K562 (cell line): Measurements from ENCODE around the gene RAP2B. TPM values are rescaled to one million over a fixed set of nuclear protein-coding genes. Genes with fewer than 3 reads are reported as not detected.

Source experiments
- ATAC-seq: fragments of 200-7000 bp; cut with Tn5 transposase; 3 replicates; pipeline ENCODE4 v1.9.1; 2020; ENCODE audit warnings: moderate library complexity
- BruUV-seq: library from RNA; stranded (reverse); fragments of 400-500 nt; replicated peaks from 2 replicates; lab custom pipeline; 2021; lab: Mats Ljungman, UMichigan
- CTCF ChIA-PET: fragments of 300-600 bp; formaldehyde crosslinking; extraction: SDS; loops from one replicate; lab custom pipeline; 2021; ENCODE audit warnings: low intra/inter-chr PET ratio; lab: Yijun Ruan, JAX
- POLR2A ChIA-PET: fragments of 300-600, 350-650 bp; sonication (Branson Sonifier 250); formaldehyde crosslinking; extraction: SDS; loops from one replicate; lab custom pipeline; 2021; ENCODE audit warnings: antibody characterized with exemption, inconsistent platforms; lab: Yijun Ruan, JAX
- DNase-seq, 4 experiments: peaks; one replicate each; pipeline versions ENCODE4 v3.0.0 to v3.0.0-alpha.2; 2011 to 2018; ENCODE audit warnings: low spot score in 3 of 4, mixed read lengths in 3 of 4; ENCODE audit errors: extremely low read depth in 1 of 4
- FAIRE-seq: peaks from 2 replicates; lab custom pipeline; 2011; peaks lifted over from hg19 to GRCh38; lab: Jason Lieb, UNC
- H2AFZ ChIP-seq: 2 replicates; pipeline ENCODE4 v1.6.0; 2011; ENCODE audit warnings: low read depth, low read length, control low read depth, inconsistent platforms
- H3K27ac ChIP-seq: fragments of 200-600 bp; 3 replicates; pipeline ENCODE4 v1.8.0; 2011; ENCODE audit warnings: low read depth, mild to moderate bottlenecking, control low read depth, inconsistent platforms, low read length, moderate library complexity, mixed read lengths; ENCODE audit errors: extremely low read depth
- H3K27me3 ChIP-seq, 2 experiments: fragments of 300-600 bp in 1 of 2; 2 replicates in 1 of 2; 3 replicates in 1 of 2; pipeline versions ENCODE4 v1.6.0 to v1.8.0; 2011; ENCODE audit warnings: inconsistent platforms in 2 of 2, low read length in 2 of 2, mild to moderate bottlenecking in 1 of 2, mixed read lengths in 1 of 2, moderate library complexity in 1 of 2; ENCODE audit not compliant: control insufficient read depth in 2 of 2, insufficient read depth in 2 of 2
- H3K36me3 ChIP-seq: fragments of 300-600 bp; 3 replicates; pipeline ENCODE4 v1.8.0; 2011; ENCODE audit warnings: mild to moderate bottlenecking, low read length, inconsistent platforms; ENCODE audit not compliant: control insufficient read depth, insufficient read depth
- H3K4me1 ChIP-seq, 2 experiments: fragments of 200-600 bp in 1 of 2; replicated peaks in 1 of 2; 2 replicates in 1 of 2; 3 replicates in 1 of 2; pipeline versions ENCODE4 v1.5.1 to v1.8.0; 2011; ENCODE audit warnings: inconsistent platforms in 2 of 2, low read length in 2 of 2, mild to moderate bottlenecking in 1 of 2, mixed read lengths in 1 of 2, moderate library complexity in 1 of 2; ENCODE audit not compliant: control insufficient read depth in 2 of 2, insufficient read depth in 2 of 2
- H3K4me2 ChIP-seq: 2 replicates; pipeline ENCODE4 v1.6.1; 2011; ENCODE audit warnings: low read length, control low read depth, inconsistent platforms, mixed read lengths; ENCODE audit not compliant: insufficient read depth
- H3K4me3 ChIP-seq: fragments of 200-600 bp; sonication (generic), shearing (Covaris generic); 2 replicates; pipeline ENCODE4 v1.5.1; 2016; ENCODE audit warnings: control low read depth, inconsistent platforms
- H3K79me2 ChIP-seq: fragments of 200-600 bp; 3 replicates; pipeline ENCODE4 v1.8.0; 2011; ENCODE audit warnings: low read length, inconsistent platforms; ENCODE audit not compliant: control insufficient read depth, insufficient read depth
- H3K9ac ChIP-seq, 2 experiments: 2 replicates each; pipeline versions ENCODE4 v1.6.0 to v1.6.1; 2011; ENCODE audit warnings: low read depth in 2 of 2, low read length in 2 of 2, control low read depth in 1 of 2, inconsistent platforms in 1 of 2, mild to moderate bottlenecking in 1 of 2, mixed read lengths in 1 of 2; ENCODE audit not compliant: insufficient read depth in 1 of 2
- H3K9me1 ChIP-seq: one replicate; pipeline ENCODE4 v1.6.0; 2011; ENCODE audit warnings: inconsistent platforms, mild to moderate bottlenecking, low read length, moderate library complexity; ENCODE audit not compliant: control insufficient read depth, insufficient read depth
- H3K9me3 ChIP-seq: replicated peaks from 2 replicates; pipeline ENCODE4 v1.5.1; 2011; ENCODE audit warnings: low read depth, low read length, inconsistent platforms; ENCODE audit not compliant: control insufficient read depth, insufficient read depth
- H4K20me1 ChIP-seq: replicated peaks from 2 replicates; pipeline ENCODE4 v1.6.1; 2011; ENCODE audit warnings: low read length, inconsistent platforms, mixed read lengths; ENCODE audit not compliant: control insufficient read depth, insufficient read depth
- MCM7 ChIP-seq, 2 experiments: fragments of 450-650 bp; IDR thresholded peaks; 2 replicates each; pipeline ENCODE4 v1.6.1; 2016 to 2018
- MIER1 ChIP-seq: fragments of 450-650 bp; IDR thresholded peaks from 2 replicates; pipeline ENCODE4 v1.6.1; 2016; ENCODE audit warnings: antibody characterized with exemption, mild to moderate bottlenecking, low read depth
- RAD21 ChIP-seq, 2 experiments: fragments of 250-450 bp in 1 of 2; fragments of 450-650 bp in 1 of 2; sonication (Bioruptor Pico) in 1 of 2; formaldehyde crosslinking in 1 of 2; IDR thresholded peaks in 1 of 2; conservative IDR thresholded peaks in 1 of 2; 2 replicates each; pipeline versions ENCODE4 v1.4.0 to v1.8.0; 2020 to 2022; ENCODE audit warnings: mild to moderate bottlenecking in 2 of 2, moderate library complexity in 1 of 2
- TRIM24 ChIP-seq, 2 experiments: fragments of 450-650 bp; IDR thresholded peaks; 2 replicates each; pipeline ENCODE4 v1.6.1; 2016
- WGBS: fragments of 100-300 bp; shearing (Covaris generic); methylation state at CpG from one replicate; pipeline ENCODE4 v1.1.6; 2016; ENCODE audit warnings: low coverage, mixed read lengths; ENCODE audit not compliant: insufficient coverage; ENCODE audit errors: missing lambda C conversion rate; 5-methylcytosine and 5-hydroxymethylcytosine counted together
- in situ Hi-C: fragments of 300-500 bp; cut with MboI; formaldehyde crosslinking; loops from 4 replicates; pipeline ENCODE4 v1.15.0; 2018; ENCODE audit warnings: inconsistent platforms, mixed read lengths
- intact Hi-C: fragments of 100-400 bp; cut with micrococcal nuclease; formaldehyde crosslinking; loops from 2 replicates; pipeline ENCODE4 v1.14.2; 2022
- polyA plus RNA-seq, 8 experiments: library from polyadenylated mRNA; depleted of rRNA in 4 of 8; stranded (reverse) in 5 of 8; unstranded in 3 of 8; fragments of >200 nt; fragmentation: Nextera tagmentation in 2 of 8; fragmentation: Illumina TruSeq in 1 of 8; extraction: Ambion mirVana in 2 of 8; extraction: Trizol in 1 of 8; gene quantifications; 2 replicates each; pipeline versions ENCODE4 v1.2.1 to v1.2.3, GENCODE V29; 2011 to 2014; ENCODE audit warnings: inconsistent platforms in 1 of 8, missing spikeins in 1 of 8
- total RNA-seq, 7 experiments: library from RNA; depleted of rRNA in 6 of 7; stranded (reverse); fragments of >200 nt in 6 of 7; fragmentation: Illumina TruSeq in 2 of 7; extraction: Trizol in 2 of 7; gene quantifications; 2 replicates each; pipeline versions ENCODE4 v1.2.1 to v1.2.3, GENCODE V29; 2011 to 2021; ENCODE audit warnings: low replicate concordance in 1 of 7
- TF ChIP-seq, protein P1 (sequence below): fragments of 450-650 bp; formaldehyde crosslinking; IDR thresholded peaks from 2 replicates; pipeline ENCODE4 v1.4.0; 2020; ENCODE audit warnings: mild to moderate bottlenecking, moderate library complexity
- TF ChIP-seq, protein P2 (sequence below), 2 experiments: fragments of 450-650 bp; IDR thresholded peaks; 2 replicates each; pipeline ENCODE4 v1.6.1; 2018; ENCODE audit warnings: mild to moderate bottlenecking in 2 of 2, low read depth in 1 of 2; ENCODE audit not compliant: partially characterized antibody in 2 of 2

The RAP2B gene
- total and polyA plus RNA-seq, 9 of the 15 experiments (the other 6 are each of a cell fraction or from before 2014, with no cell fraction given): 9.4 to 31.2 (median 15.8) TPM

DNA sequence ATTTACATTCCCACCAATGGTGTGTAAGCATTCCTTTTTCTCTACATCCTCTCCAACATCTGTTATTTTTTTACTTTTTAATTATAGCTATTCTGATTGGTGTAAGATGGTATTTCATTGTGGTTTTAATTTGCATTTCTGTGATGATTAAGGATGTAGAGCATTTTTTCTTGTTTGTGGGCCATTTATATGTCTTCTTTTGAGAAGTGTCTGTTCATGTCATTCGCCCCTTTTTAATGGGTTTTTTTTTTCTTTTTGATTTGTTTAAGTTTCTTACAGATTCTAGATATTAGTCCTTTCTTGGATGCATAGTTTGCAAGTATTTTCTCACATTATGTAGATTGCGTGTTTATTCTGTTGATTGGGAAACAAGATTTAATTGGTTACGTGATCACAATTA lies 14.2 kb downstream of the RAP2B start:
- FAIRE-seq (no peak), DNase-seq (no peak), ATAC-seq (no peak)
- H3K9ac ChIP-seq: no peak overlapping the region
- TF ChIP-seq, protein P1, sequence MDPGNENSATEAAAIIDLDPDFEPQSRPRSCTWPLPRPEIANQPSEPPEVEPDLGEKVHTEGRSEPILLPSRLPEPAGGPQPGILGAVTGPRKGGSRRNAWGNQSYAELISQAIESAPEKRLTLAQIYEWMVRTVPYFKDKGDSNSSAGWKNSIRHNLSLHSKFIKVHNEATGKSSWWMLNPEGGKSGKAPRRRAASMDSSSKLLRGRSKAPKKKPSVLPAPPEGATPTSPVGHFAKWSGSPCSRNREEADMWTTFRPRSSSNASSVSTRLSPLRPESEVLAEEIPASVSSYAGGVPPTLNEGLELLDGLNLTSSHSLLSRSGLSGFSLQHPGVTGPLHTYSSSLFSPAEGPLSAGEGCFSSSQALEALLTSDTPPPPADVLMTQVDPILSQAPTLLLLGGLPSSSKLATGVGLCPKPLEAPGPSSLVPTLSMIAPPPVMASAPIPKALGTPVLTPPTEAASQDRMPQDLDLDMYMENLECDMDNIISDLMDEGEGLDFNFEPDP (CRISPR knock-in tag): no peak
- TF ChIP-seq, protein P2, sequence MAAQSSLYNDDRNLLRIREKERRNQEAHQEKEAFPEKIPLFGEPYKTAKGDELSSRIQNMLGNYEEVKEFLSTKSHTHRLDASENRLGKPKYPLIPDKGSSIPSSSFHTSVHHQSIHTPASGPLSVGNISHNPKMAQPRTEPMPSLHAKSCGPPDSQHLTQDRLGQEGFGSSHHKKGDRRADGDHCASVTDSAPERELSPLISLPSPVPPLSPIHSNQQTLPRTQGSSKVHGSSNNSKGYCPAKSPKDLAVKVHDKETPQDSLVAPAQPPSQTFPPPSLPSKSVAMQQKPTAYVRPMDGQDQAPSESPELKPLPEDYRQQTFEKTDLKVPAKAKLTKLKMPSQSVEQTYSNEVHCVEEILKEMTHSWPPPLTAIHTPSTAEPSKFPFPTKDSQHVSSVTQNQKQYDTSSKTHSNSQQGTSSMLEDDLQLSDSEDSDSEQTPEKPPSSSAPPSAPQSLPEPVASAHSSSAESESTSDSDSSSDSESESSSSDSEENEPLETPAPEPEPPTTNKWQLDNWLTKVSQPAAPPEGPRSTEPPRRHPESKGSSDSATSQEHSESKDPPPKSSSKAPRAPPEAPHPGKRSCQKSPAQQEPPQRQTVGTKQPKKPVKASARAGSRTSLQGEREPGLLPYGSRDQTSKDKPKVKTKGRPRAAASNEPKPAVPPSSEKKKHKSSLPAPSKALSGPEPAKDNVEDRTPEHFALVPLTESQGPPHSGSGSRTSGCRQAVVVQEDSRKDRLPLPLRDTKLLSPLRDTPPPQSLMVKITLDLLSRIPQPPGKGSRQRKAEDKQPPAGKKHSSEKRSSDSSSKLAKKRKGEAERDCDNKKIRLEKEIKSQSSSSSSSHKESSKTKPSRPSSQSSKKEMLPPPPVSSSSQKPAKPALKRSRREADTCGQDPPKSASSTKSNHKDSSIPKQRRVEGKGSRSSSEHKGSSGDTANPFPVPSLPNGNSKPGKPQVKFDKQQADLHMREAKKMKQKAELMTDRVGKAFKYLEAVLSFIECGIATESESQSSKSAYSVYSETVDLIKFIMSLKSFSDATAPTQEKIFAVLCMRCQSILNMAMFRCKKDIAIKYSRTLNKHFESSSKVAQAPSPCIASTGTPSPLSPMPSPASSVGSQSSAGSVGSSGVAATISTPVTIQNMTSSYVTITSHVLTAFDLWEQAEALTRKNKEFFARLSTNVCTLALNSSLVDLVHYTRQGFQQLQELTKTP (IDR thresholded peaks at IDR 0.05; ENCODE audit: low read depth in 1 of 2, partially characterized antibody in 2 of 2): peak in 1 of 2 experiments; percentile 99
- TF ChIP-seq MIER1: no peak
- no peak for TF ChIP-seq RAD21 (CRISPR knock-in tag; conservative IDR thresholded peaks at IDR 0.05 in 1 of 2, IDR thresholded peaks at IDR 0.05 in 1 of 2)
- TF ChIP-seq TRIM24 (IDR thresholded peaks at IDR 0.05): peak in 1 of 2 experiments; percentile 35; a peak in 1 of 4 replicates
- TF ChIP-seq MCM7 (IDR thresholded peaks at IDR 0.05): no peak
- H3K9me1 ChIP-seq: no peaks in the 10 kb centered on the region
- H3K4me3 ChIP-seq: no peak overlapping the region
- WGBS: 91% methylated on average over 3 of the region's 3 CpGs
- no peaks in the 10 kb centered on the region for H4K20me1 ChIP-seq
- CTCF ChIA-PET: no interaction called here
- peaks cover 4 to 11% of the 10 kb centered on the region in 2 experiments; a peak in 3 of 5 replicates for H3K4me1 ChIP-seq
- no TSS peak for BruUV-seq
- H3K9me3 ChIP-seq: no peaks in the 10 kb centered on the region
- no peak overlapping the region for H3K27ac ChIP-seq
- H3K4me2 ChIP-seq: no peak overlapping the region
- H3K36me3 ChIP-seq: no peaks in the 10 kb centered on the region
- in situ Hi-C loops: no loop called here
- H3K79me2 ChIP-seq: no peaks in the 10 kb centered on the region
- intact Hi-C loops: no loop called here
- POLR2A ChIA-PET: no interaction called here
- H2AFZ ChIP-seq: no peak overlapping the region
- no peaks in the 10 kb centered on the region for H3K27me3 ChIP-seq
